Endothelial cell of hepatic sinusoid (primary cell): ENCODE results near the gene RTF1.
"Not testable (repeated sequence)": the region's sequence is repeated elsewhere in the genome, so short reads cannot be mapped to it uniquely, and the experiment has no call there.

Experiments
- in situ Hi-C: cut with HindIII; loops from 2 replicates; pipeline ENCODE4 v1.10.0; 2017; ENCODE audit warnings: low sequenced_read_pairs

Gene RTF1

GRCh38 chr15:41416742-41417417, at the start of gene RTF1:
Gene RTF1 (plus strand): TSS chr15:41417095. CDS start chr15:41417116, 21 bp downstream.
- in situ Hi-C loops = no loop called here

GRCh38 chr15:41367418-41367817, 49.5 kb upstream of the RTF1 start:
- in situ Hi-C loops = no loop called here

GRCh38 chr15:41377978-41378377, 38.9 kb upstream of the RTF1 start:
- in situ Hi-C loops = no loop called here

GRCh38 chr15:41383974-41384749, 32.7 kb upstream of the RTF1 start:
- in situ Hi-C loops = not testable (repeated sequence)

GRCh38 chr15:41387646-41388045, 29.2 kb upstream of the RTF1 start:
- in situ Hi-C loops = no loop called here

- in situ Hi-C loops = no loop called here
These were observed 24.2 kb upstream of the RTF1 start for GRCh38 chr15:41392659-41393058.

GRCh38 chr15:41394924-41395323, 22.0 kb upstream of the RTF1 start:
- in situ Hi-C loops = no loop called here

GRCh38 chr15:41396111-41396510, 20.8 kb upstream of the RTF1 start:
- in situ Hi-C loops = no loop called here

- in situ Hi-C loops = no loop called here
These were observed 15.0 kb upstream of the RTF1 start for GRCh38 chr15:41401904-41402267.

GRCh38 chr15:41407341-41407740, 9.6 kb upstream of the RTF1 start:
- in situ Hi-C loops = no loop called here

- in situ Hi-C loops = no loop called here
These were observed 8.7 kb upstream of the RTF1 start for GRCh38 chr15:41408234-41408641.

GRCh38 chr15:41411031-41411430, 5.9 kb upstream of the RTF1 start:
- in situ Hi-C loops = no loop called here

- in situ Hi-C loops = no loop called here
These were observed 5.5 kb upstream of the RTF1 start for GRCh38 chr15:41411441-41411840.

- in situ Hi-C loops = no loop called here
These were observed 660 bp upstream of the RTF1 start for GRCh38 chr15:41416128-41416741.

GRCh38 chr15:41417418-41418195, 712 bp downstream of the RTF1 start:
- in situ Hi-C loops = no loop called here

- in situ Hi-C loops = no loop called here
These were observed 7.2 kb downstream of the RTF1 start for GRCh38 chr15:41423979-41424659.

GRCh38 chr15:41424809-41425208, 7.9 kb downstream of the RTF1 start:
- in situ Hi-C loops = no loop called here

GRCh38 chr15:41425907-41426306, 9.0 kb downstream of the RTF1 start:
- in situ Hi-C loops = not testable (repeated sequence)

- in situ Hi-C loops = no loop called here
These were observed 12.4 kb downstream of the RTF1 start for GRCh38 chr15:41429003-41429890.
